H7 (cell line): ENCODE results near the gene PRRT1B. TPM values are rescaled to one million over a fixed set of nuclear protein-coding genes. Genes with fewer than 3 reads are reported as not detected.

ENCODE experiments used
- DNase-seq: peaks from one replicate; pipeline ENCODE4 v3.0.0; 2012
- H3K27me3 ChIP-seq: 2 replicates; pipeline ENCODE4 v1.6.0; 2011; ENCODE audit warnings: mild to moderate bottlenecking, low read length; ENCODE audit not compliant: control insufficient read depth, insufficient read depth
- H3K36me3 ChIP-seq: replicated peaks from 2 replicates; pipeline ENCODE4 v1.5.1; 2011; ENCODE audit warnings: low read length; ENCODE audit not compliant: control insufficient read depth, insufficient read depth
- H3K4me3 ChIP-seq: 2 replicates; pipeline ENCODE4 v1.5.1; 2011; ENCODE audit warnings: low read depth, mild to moderate bottlenecking, control low read depth, low read length, moderate library complexity; ENCODE audit not compliant: insufficient read depth
- total RNA-seq: library from RNA; depleted of rRNA; stranded (reverse); fragments of >200 nt; shearing (Covaris generic); gene quantifications from 2 replicates; pipeline ENCODE4 v1.2.3, GENCODE V29; 2014

Gene PRRT1B
- total RNA-seq, 1 experiment from 2014 or later: 1.5 TPM

- DNase-seq: no peak
- H3K27me3 ChIP-seq: no peaks in the 10 kb centered on the region
Observed at GRCh38 chr9:131577005-131578000, 32.0 kb downstream of the PRRT1B start.

GRCh38 chr9:131578021-131578420, 32.7 kb downstream of the PRRT1B start:
- no peak for DNase-seq
- Histone ChIP-seq H3K27me3 (no peaks in the 10 kb centered on the region), H3K36me3 (peaks cover 16% of the 10 kb centered on the region), H3K4me3 (no peak overlapping the region)

More at GRCh38 chr9:131577005-131578000, 32.0 kb downstream of the PRRT1B start:
- peaks cover 14% of the 10 kb centered on the region for H3K36me3 ChIP-seq
- H3K4me3 ChIP-seq: no peak overlapping the region

GRCh38 chr9:131578731-131579504, 33.6 kb downstream of the PRRT1B start:
- H3K27me3 ChIP-seq: no peaks in the 10 kb centered on the region
- DNase-seq: no peak
- no peak overlapping the region for H3K4me3 ChIP-seq
- peaks cover 18% of the 10 kb centered on the region for H3K36me3 ChIP-seq

- DNase-seq: no peak
- peaks cover 19% of the 10 kb centered on the region for H3K36me3 ChIP-seq
Observed at GRCh38 chr9:131579789-131580211, 34.5 kb downstream of the PRRT1B start.

GRCh38 chr9:131580358-131580757, 35.0 kb downstream of the PRRT1B start:
- DNase-seq: no peak
- Histone ChIP-seq H3K36me3 (peaks cover 22% of the 10 kb centered on the region), H3K4me3 (no peak overlapping the region), H3K27me3 (no peaks in the 10 kb centered on the region)

More at GRCh38 chr9:131579789-131580211, 34.5 kb downstream of the PRRT1B start:
- Histone ChIP-seq H3K27me3 (no peaks in the 10 kb centered on the region), H3K4me3 (no peak overlapping the region)

GRCh38 chr9:131582056-131582455, 36.7 kb downstream of the PRRT1B start:
- no peaks in the 10 kb centered on the region for H3K27me3 ChIP-seq
- peaks cover 24% of the 10 kb centered on the region for H3K36me3 ChIP-seq
- no peak overlapping the region for H3K4me3 ChIP-seq
- DNase-seq: no peak

- H3K27me3 ChIP-seq: no peaks in the 10 kb centered on the region
- no peak overlapping the region for H3K4me3 ChIP-seq
- DNase-seq: no peak
- peaks cover 29% of the 10 kb centered on the region for H3K36me3 ChIP-seq
Observed at GRCh38 chr9:131582466-131583336, 37.4 kb downstream of the PRRT1B start.

- DNase-seq: no peak
- no peak overlapping the region for H3K4me3 ChIP-seq
- H3K36me3 ChIP-seq: peaks cover 32% of the 10 kb centered on the region
- no peaks in the 10 kb centered on the region for H3K27me3 ChIP-seq
Observed at GRCh38 chr9:131583337-131583645, 38.0 kb downstream of the PRRT1B start.

GRCh38 chr9:131583836-131584555, 38.7 kb downstream of the PRRT1B start:
- Histone ChIP-seq H3K36me3 (peaks cover 35% of the 10 kb centered on the region), H3K4me3 (no peak overlapping the region)
- DNase-seq: no peak

GRCh38 chr9:131584858-131585257, 39.5 kb downstream of the PRRT1B start:
- Histone ChIP-seq H3K36me3 (peaks cover 34% of the 10 kb centered on the region), H3K4me3 (no peak overlapping the region), H3K27me3 (no peaks in the 10 kb centered on the region)
- DNase-seq: no peak

More at GRCh38 chr9:131583836-131584555, 38.7 kb downstream of the PRRT1B start:
- H3K27me3 ChIP-seq: no peaks in the 10 kb centered on the region

- no peaks in the 10 kb centered on the region for H3K27me3 ChIP-seq
Observed at GRCh38 chr9:131585375-131585774, 40.1 kb downstream of the PRRT1B start.

GRCh38 chr9:131587331-131587730, 42.0 kb downstream of the PRRT1B start:
- no peak for DNase-seq
- H3K36me3 ChIP-seq: peaks cover 24% of the 10 kb centered on the region
- no peaks in the 10 kb centered on the region for H3K27me3 ChIP-seq
- no peak overlapping the region for H3K4me3 ChIP-seq

More at GRCh38 chr9:131585375-131585774, 40.1 kb downstream of the PRRT1B start:
- Histone ChIP-seq H3K36me3 (peaks cover 31% of the 10 kb centered on the region), H3K4me3 (no peak overlapping the region)
- DNase-seq: no peak

- Histone ChIP-seq H3K36me3 (peaks cover 22% of the 10 kb centered on the region), H3K4me3 (no peak overlapping the region), H3K27me3 (no peaks in the 10 kb centered on the region)
- DNase-seq: no peak
Observed at GRCh38 chr9:131587906-131588305, 42.6 kb downstream of the PRRT1B start.
